SK-N-SH (cell line): ENCODE results near the gene PSMB2. TPM values are rescaled to one million over a fixed set of nuclear protein-coding genes. Genes with fewer than 3 reads are reported as not detected.
A peak's percentile ranks its signal among the peaks of the same experiment; 100 is the strongest.

Experiments
- CTCF ChIA-PET: fragments of 300-600, 350-600 bp; formaldehyde crosslinking; extraction: SDS; loops from one replicate; lab custom pipeline; 2021; lab: Yijun Ruan, JAX
- POLR2A ChIA-PET: fragments of 350-600 bp; sonication (Branson Sonifier 250); formaldehyde crosslinking; extraction: SDS; loops from one replicate; lab custom pipeline; 2020; ENCODE audit warnings: antibody characterized with exemption, inconsistent platforms; lab: Yijun Ruan, JAX
- DNase-seq: peaks from one replicate; pipeline ENCODE4 v3.0.0; 2012
- H2AFZ ChIP-seq: fragments of 200-600 bp; sonication (generic); 2 replicates; pipeline ENCODE4 v1.8.1; 2016; ENCODE audit warnings: antibody characterized with exemption, mild to moderate bottlenecking, low read depth
- H3F3A ChIP-seq: fragments of 200-600 bp; sonication (generic); replicated peaks from 2 replicates; pipeline ENCODE3; 2016; ENCODE audit warnings: antibody characterized with exemption, mild to moderate bottlenecking; ENCODE audit not compliant: insufficient read depth
- H3K27ac ChIP-seq, 2 experiments: fragments of 200-500 bp in 1 of 2; fragments of 200-600 bp in 1 of 2; sonication (Bioruptor generic) in 1 of 2; sonication (generic), shearing (Covaris generic) in 1 of 2; 2 replicates each; pipeline versions ENCODE4 v1.5.1 to v1.6.1; 2014 to 2016; ENCODE audit warnings: low read depth in 2 of 2, inconsistent platforms in 1 of 2, low read length in 1 of 2, mild to moderate bottlenecking in 1 of 2, mixed read lengths in 1 of 2
- H3K27me3 ChIP-seq: fragments of 200-600 bp; sonication (generic), shearing (Covaris generic); 2 replicates; pipeline ENCODE4 v1.6.1; 2016; ENCODE audit warnings: mixed run types; ENCODE audit not compliant: insufficient read depth
- H3K36me3 ChIP-seq, 2 experiments: fragments of 200-500 bp in 1 of 2; fragments of 200-600 bp in 1 of 2; sonication (Bioruptor generic) in 1 of 2; sonication (generic) in 1 of 2; replicated peaks in 1 of 2; 2 replicates each; pipeline versions ENCODE3 to v1.5.1; 2014 to 2016; ENCODE audit warnings: low read length in 1 of 2, mild to moderate bottlenecking in 1 of 2; ENCODE audit not compliant: insufficient read depth in 2 of 2, control insufficient read depth in 1 of 2
- H3K4me1 ChIP-seq, 2 experiments: fragments of 200-500 bp in 1 of 2; fragments of 200-600 bp in 1 of 2; sonication (Bioruptor generic) in 1 of 2; sonication (generic), shearing (Covaris generic) in 1 of 2; 2 replicates each; pipeline versions ENCODE4 v1.5.1 to v1.6.1; 2014 to 2016; ENCODE audit warnings: low read depth in 1 of 2, low read length in 1 of 2, mixed run types in 1 of 2; ENCODE audit not compliant: insufficient read depth in 2 of 2, control insufficient read depth in 1 of 2
- H3K4me2 ChIP-seq: fragments of 200-600 bp; sonication (generic), shearing (Covaris generic); 2 replicates; pipeline ENCODE4 v1.6.1; 2017; ENCODE audit warnings: mixed run types
- H3K4me3 ChIP-seq, 2 experiments: fragments of 200-500 bp in 1 of 2; fragments of 200-600 bp in 1 of 2; sonication (Bioruptor generic) in 1 of 2; sonication (generic), shearing (Covaris generic) in 1 of 2; 2 replicates each; pipeline versions ENCODE4 v1.5.1 to v1.8.1; 2014 to 2016; ENCODE audit warnings: low read depth in 2 of 2, inconsistent platforms in 1 of 2, low read length in 1 of 2, mild to moderate bottlenecking in 1 of 2, mixed read lengths in 1 of 2, moderate library complexity in 1 of 2
- H3K79me2 ChIP-seq: fragments of 200-600 bp; sonication (generic); 2 replicates; pipeline ENCODE4 v1.8.1; 2017; ENCODE audit warnings: mild to moderate bottlenecking; ENCODE audit not compliant: insufficient read depth
- H3K9ac ChIP-seq: fragments of 200-600 bp; sonication (generic); 2 replicates; pipeline ENCODE4 v1.6.1; 2017; ENCODE audit warnings: mixed run types
- H3K9me2 ChIP-seq: fragments of 200-600 bp; sonication (generic); 2 replicates; pipeline ENCODE4 v1.6.1; 2017; ENCODE audit warnings: mixed run types
- H3K9me3 ChIP-seq: fragments of 200-600 bp; sonication (generic); 2 replicates; pipeline ENCODE4 v1.6.1; 2017; ENCODE audit warnings: mixed run types, mild to moderate bottlenecking, moderate library complexity
- H4K20me1 ChIP-seq: fragments of 200-600 bp; sonication (generic); 2 replicates; pipeline ENCODE4 v1.6.1; 2017; ENCODE audit warnings: mild to moderate bottlenecking, mixed run types; ENCODE audit not compliant: insufficient read depth
- CHD2 ChIP-seq: fragments of 150-350 bp; IDR thresholded peaks from 2 replicates; pipeline ENCODE4 v1.6.1; 2018; ENCODE audit warnings: low read length; ENCODE audit not compliant: partially characterized antibody
- ELF1 ChIP-seq: IDR thresholded peaks from 2 replicates; pipeline ENCODE4 v1.4.0; 2012
- EZH2phosphoT487 ChIP-seq: fragments of 200-600 bp; sonication (generic); IDR thresholded peaks from 2 replicates; pipeline ENCODE4 v1.6.1; 2017; ENCODE audit warnings: low read depth, mixed run types, mild to moderate bottlenecking, antibody characterized with exemption, moderate library complexity, borderline replicate concordance
- FOSL2 ChIP-seq: IDR thresholded peaks from 2 replicates; pipeline ENCODE4 v1.4.0; 2012; ENCODE audit warnings: low read depth, mild to moderate bottlenecking, moderate library complexity, borderline replicate concordance
- FOXJ3 ChIP-seq: sonication (generic); formaldehyde crosslinking; IDR thresholded peaks from 2 replicates; pipeline ENCODE4 v1.5.1; 2020; ENCODE audit warnings: mild to moderate bottlenecking, missing genetic modification reagents
- FOXM1 ChIP-seq: IDR thresholded peaks from 2 replicates; pipeline ENCODE4 v1.4.0; 2012; ENCODE audit warnings: low read depth, mild to moderate bottlenecking
- GABPA ChIP-seq: IDR thresholded peaks from 2 replicates; pipeline ENCODE4 v1.4.0; 2012; ENCODE audit warnings: low read depth, mild to moderate bottlenecking
- GATA2 ChIP-seq: sonication (generic); formaldehyde crosslinking; IDR thresholded peaks from 2 replicates; pipeline ENCODE4 v1.5.0; 2020; ENCODE audit warnings: mild to moderate bottlenecking, missing genetic modification reagents
- JUND ChIP-seq: IDR thresholded peaks from 2 replicates; pipeline ENCODE4 v1.4.0; 2012
- MEF2A ChIP-seq: IDR thresholded peaks from 2 replicates; pipeline ENCODE4 v1.4.0; 2012; ENCODE audit warnings: low read depth, borderline replicate concordance
- MXI1 ChIP-seq: IDR thresholded peaks from 2 replicates; pipeline ENCODE4 v1.6.1; 2012; ENCODE audit warnings: mild to moderate bottlenecking, low read depth, low read length, improper control_type of control experiment
- NFIC ChIP-seq: IDR thresholded peaks from 2 replicates; pipeline ENCODE4 v1.4.0; 2012; ENCODE audit warnings: borderline replicate concordance
- NRF1 ChIP-seq: IDR thresholded peaks from 2 replicates; pipeline ENCODE4 v1.6.1; 2012; ENCODE audit warnings: low read depth, mild to moderate bottlenecking, low read length
- RAD21 ChIP-seq: IDR thresholded peaks from 2 replicates; pipeline ENCODE4 v1.6.1; 2012; ENCODE audit warnings: mild to moderate bottlenecking, low read length
- RCOR1 ChIP-seq: fragments of 150-350 bp; IDR thresholded peaks from 2 replicates; pipeline ENCODE4 v1.6.1; 2017; ENCODE audit warnings: antibody characterized with exemption, low read length
- RFX5 ChIP-seq: IDR thresholded peaks from 2 replicates; pipeline ENCODE4 v1.6.1; 2012; ENCODE audit warnings: mild to moderate bottlenecking, improper control_type of control experiment, low read length
- RXRA ChIP-seq: IDR thresholded peaks from 2 replicates; pipeline ENCODE4 v1.4.0; 2012; ENCODE audit warnings: low read depth, mild to moderate bottlenecking, borderline replicate concordance
- SIN3A ChIP-seq: IDR thresholded peaks from 2 replicates; pipeline ENCODE4 v1.6.1; 2012; ENCODE audit warnings: low read depth, mild to moderate bottlenecking, low read length, moderate library complexity, borderline replicate concordance
- SMC3 ChIP-seq: IDR thresholded peaks from 2 replicates; pipeline ENCODE4 v1.6.1; 2012; ENCODE audit warnings: low read depth, low read length, improper control_type of control experiment
- TAF1 ChIP-seq: IDR thresholded peaks from 2 replicates; pipeline ENCODE4 v1.6.1; 2012; ENCODE audit warnings: low read depth, mild to moderate bottlenecking, low read length, moderate library complexity, borderline replicate concordance
- TCF12 ChIP-seq: IDR thresholded peaks from 2 replicates; pipeline ENCODE4 v1.4.0; 2012
- TEAD4 ChIP-seq: IDR thresholded peaks from 2 replicates; pipeline ENCODE4 v1.4.0; 2012; ENCODE audit warnings: mild to moderate bottlenecking, borderline replicate concordance; ENCODE audit not compliant: insufficient read depth
- USF1 ChIP-seq: IDR thresholded peaks from 2 replicates; pipeline ENCODE4 v1.4.0; 2012; ENCODE audit warnings: low read depth, borderline replicate concordance
- YY1 ChIP-seq: IDR thresholded peaks from 2 replicates; pipeline ENCODE4 v1.4.0; 2012; ENCODE audit warnings: low read depth, mild to moderate bottlenecking
- WGBS: methylation state at CpG from one replicate; pipeline ENCODE4 v1.1.6; 2017; ENCODE audit warnings: low lambda C conversion rate; 5-methylcytosine and 5-hydroxymethylcytosine counted together
- polyA plus RNA-seq, 3 experiments: library from polyadenylated mRNA; depleted of rRNA; stranded (reverse); fragments of >200 nt; gene quantifications; 2 replicates each; pipeline ENCODE4 v1.2.3, GENCODE V29; 2012
- TF ChIP-seq, protein P1 (sequence below): fragments of 150-350 bp; IDR thresholded peaks from 2 replicates; pipeline ENCODE4 v1.6.1; 2016; ENCODE audit warnings: mild to moderate bottlenecking, low read depth, low read length
- TF ChIP-seq, protein P2 (sequence below): IDR thresholded peaks from 2 replicates; pipeline ENCODE4 v1.4.0; 2012; ENCODE audit warnings: low read depth, borderline replicate concordance
- TF ChIP-seq, protein P3 (sequence below): fragments of 200-600 bp; sonication (generic); IDR thresholded peaks from 2 replicates; pipeline ENCODE4 v1.6.1; 2017; ENCODE audit warnings: antibody characterized with exemption, mild to moderate bottlenecking, moderate library complexity

PSMB2 gene
- polyA plus RNA-seq, 1 of the 3 experiments (the other 2 are of a cell fraction) = 83.5 TPM

DNA sequence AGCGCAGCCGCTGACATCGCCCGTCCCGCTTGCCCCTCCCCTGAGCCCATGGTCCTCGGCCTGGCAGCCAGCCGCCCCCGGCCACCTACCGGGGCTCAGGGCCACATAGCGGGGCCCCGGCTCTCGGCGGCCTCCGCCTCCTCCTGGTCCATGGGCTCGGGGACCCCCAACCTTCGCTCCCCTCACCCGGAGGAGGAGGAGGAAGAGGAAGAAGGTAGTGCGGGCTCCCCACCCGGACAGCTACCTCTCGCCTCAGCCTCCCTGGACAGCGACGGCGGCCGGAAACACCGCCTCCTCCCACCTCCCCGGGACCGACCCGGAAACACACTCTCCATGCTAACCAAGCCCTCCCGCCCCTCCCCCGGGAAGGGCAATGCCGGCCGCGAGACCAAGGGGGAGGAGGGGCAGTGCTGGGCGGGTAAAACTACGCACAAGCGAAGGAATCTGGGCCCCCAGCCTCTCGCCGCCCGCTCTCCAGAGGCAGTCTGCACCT lies 84.2 kb downstream of the PSMB2 start, which contains the start of gene KIAA0319L:
KIAA0319L (minus strand) TSS at position 286 of the 493 bp plus-strand sequence. CDS start 2,912 bp downstream, outside the sequence.
- POLR2A ChIA-PET = interaction anchor here (0.6 to 1.4 kb wide), 8 partner anchors 51 to 481 kb away, joined by 3 to 11 read pairs (median 4); partner anchors contain the start of gene SFPQ
- Histone ChIP-seq H3F3A (peaks cover 12% of the 10 kb centered on the region), H4K20me1 (peaks cover 6% of the 10 kb centered on the region; the same call in 1 of the 2 replicates), H2AFZ (peak within 1 kb of the TSS; percentile 77; the same call in 1 of the 2 replicates), H3K36me3 (peaks cover 17 to 26% of the 10 kb centered on the region in 2 experiments), H3K27me3 (no peaks in the 10 kb centered on the region), H3K9me2 (no peaks in the 10 kb centered on the region), H3K4me2 (peak within 1 kb of the TSS; percentile 74), H3K27ac (peak within 1 kb of the TSS; percentile 91 to 99), H3K4me3 (peak within 1 kb of the TSS; percentile 88 to 89), H3K9ac (peak within 1 kb of the TSS; percentile 84), H3K79me2 (peaks cover 59% of the 10 kb centered on the region), H3K9me3 (no peaks in the 10 kb centered on the region), H3K4me1 (peaks cover 4 to 41% of the 10 kb centered on the region in 2 experiments; a peak in 3 of 4 replicates)
- CTCF ChIA-PET = interaction anchor here (0.6 to 8.2 kb wide), 5 partner anchors 19 to 159 kb away, joined by 3 to 81 read pairs (median 3); no protein-coding TSS in a partner anchor
- 2% methylated on average over 23 of the region's 39 CpGs for WGBS
- DNase-seq = peak; percentile 94
- TF ChIP-seq SMC3 = no peak
- TF ChIP-seq RFX5 = no peak
- TF ChIP-seq YY1 = no peak
- no peak for TF ChIP-seq TEAD4
- TF ChIP-seq RXRA = no peak
- TF ChIP-seq JUND = no peak
- TF ChIP-seq MXI1 = peak; percentile 50
- TF ChIP-seq ELF1 = no peak
- TF ChIP-seq, protein P1, sequence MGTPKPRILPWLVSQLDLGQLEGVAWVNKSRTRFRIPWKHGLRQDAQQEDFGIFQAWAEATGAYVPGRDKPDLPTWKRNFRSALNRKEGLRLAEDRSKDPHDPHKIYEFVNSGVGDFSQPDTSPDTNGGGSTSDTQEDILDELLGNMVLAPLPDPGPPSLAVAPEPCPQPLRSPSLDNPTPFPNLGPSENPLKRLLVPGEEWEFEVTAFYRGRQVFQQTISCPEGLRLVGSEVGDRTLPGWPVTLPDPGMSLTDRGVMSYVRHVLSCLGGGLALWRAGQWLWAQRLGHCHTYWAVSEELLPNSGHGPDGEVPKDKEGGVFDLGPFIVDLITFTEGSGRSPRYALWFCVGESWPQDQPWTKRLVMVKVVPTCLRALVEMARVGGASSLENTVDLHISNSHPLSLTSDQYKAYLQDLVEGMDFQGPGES = no peak
- no peak; the same call in 1 of the 2 replicates for TF ChIP-seq NRF1
- TF ChIP-seq USF1 = no peak
- no peak for TF ChIP-seq RCOR1
- peak; percentile 31; the same call in 1 of the 2 replicates for TF ChIP-seq TAF1
- no peak for TF ChIP-seq RAD21
- TF ChIP-seq FOXJ3 = 0 out of 2 replicates have a peak, but pooled peaks have one; percentile 7
- TF ChIP-seq GATA2 (CRISPR knock-in tag) = no peak
- TF ChIP-seq, protein P2, sequence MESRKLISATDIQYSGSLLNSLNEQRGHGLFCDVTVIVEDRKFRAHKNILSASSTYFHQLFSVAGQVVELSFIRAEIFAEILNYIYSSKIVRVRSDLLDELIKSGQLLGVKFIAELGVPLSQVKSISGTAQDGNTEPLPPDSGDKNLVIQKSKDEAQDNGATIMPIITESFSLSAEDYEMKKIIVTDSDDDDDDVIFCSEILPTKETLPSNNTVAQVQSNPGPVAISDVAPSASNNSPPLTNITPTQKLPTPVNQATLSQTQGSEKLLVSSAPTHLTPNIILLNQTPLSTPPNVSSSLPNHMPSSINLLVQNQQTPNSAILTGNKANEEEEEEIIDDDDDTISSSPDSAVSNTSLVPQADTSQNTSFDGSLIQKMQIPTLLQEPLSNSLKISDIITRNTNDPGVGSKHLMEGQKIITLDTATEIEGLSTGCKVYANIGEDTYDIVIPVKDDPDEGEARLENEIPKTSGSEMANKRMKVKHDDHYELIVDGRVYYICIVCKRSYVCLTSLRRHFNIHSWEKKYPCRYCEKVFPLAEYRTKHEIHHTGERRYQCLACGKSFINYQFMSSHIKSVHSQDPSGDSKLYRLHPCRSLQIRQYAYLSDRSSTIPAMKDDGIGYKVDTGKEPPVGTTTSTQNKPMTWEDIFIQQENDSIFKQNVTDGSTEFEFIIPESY = no peak
- no peak for TF ChIP-seq FOXM1
- TF ChIP-seq, protein P3, sequence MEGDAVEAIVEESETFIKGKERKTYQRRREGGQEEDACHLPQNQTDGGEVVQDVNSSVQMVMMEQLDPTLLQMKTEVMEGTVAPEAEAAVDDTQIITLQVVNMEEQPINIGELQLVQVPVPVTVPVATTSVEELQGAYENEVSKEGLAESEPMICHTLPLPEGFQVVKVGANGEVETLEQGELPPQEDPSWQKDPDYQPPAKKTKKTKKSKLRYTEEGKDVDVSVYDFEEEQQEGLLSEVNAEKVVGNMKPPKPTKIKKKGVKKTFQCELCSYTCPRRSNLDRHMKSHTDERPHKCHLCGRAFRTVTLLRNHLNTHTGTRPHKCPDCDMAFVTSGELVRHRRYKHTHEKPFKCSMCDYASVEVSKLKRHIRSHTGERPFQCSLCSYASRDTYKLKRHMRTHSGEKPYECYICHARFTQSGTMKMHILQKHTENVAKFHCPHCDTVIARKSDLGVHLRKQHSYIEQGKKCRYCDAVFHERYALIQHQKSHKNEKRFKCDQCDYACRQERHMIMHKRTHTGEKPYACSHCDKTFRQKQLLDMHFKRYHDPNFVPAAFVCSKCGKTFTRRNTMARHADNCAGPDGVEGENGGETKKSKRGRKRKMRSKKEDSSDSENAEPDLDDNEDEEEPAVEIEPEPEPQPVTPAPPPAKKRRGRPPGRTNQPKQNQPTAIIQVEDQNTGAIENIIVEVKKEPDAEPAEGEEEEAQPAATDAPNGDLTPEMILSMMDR = no peak
- no peak for TF ChIP-seq TCF12
- TF ChIP-seq FOSL2 = no peak
- 0 out of 2 replicates have a peak, but pooled peaks have one; percentile 0 for TF ChIP-seq SIN3A
- TF ChIP-seq GABPA = peak; percentile 91
- no peak for TF ChIP-seq EZH2phosphoT487
- TF ChIP-seq NFIC = no peak
- TF ChIP-seq CHD2 = no peak
- TF ChIP-seq MEF2A = no peak
